ENCODE results near the gene PLS3. TPM values are rescaled to one million over a fixed set of nuclear protein-coding genes. Genes with fewer than 3 reads are reported as not detected.

PLS3 gene
- total RNA-seq, 1 donor from 2014 or later = 145 TPM

GRCh38 chrX:115694028-115694427 lies 133.1 kb downstream of the PLS3 start:
- no peak for ATAC-seq

GRCh38 chrX:115696039-115696438 lies 135.1 kb downstream of the PLS3 start:
- no peak for ATAC-seq

GRCh38 chrX:115696939-115697338 lies 136.0 kb downstream of the PLS3 start:
- ATAC-seq = no peak

DNA sequence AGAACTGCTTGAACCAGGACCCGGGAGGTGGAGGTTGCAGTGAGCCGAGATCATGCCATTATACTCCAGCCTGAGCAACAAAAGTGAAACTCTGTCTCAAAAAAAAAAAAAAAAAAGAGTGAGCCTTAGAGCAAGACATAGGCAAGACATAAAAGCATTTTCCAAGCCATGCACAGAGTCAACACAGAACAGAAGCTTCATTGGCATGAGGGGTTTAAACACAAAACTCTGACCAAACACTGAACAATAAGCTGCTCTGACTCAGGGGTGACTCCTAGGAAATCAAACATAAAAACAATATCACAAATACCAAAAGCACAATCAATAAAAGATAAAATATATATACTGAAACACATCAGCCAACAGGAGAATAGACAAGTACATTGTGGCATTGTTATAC lies 136.8 kb downstream of the PLS3 start:
- no peak for ATAC-seq
